CD4-positive, alpha-beta T cell treated with Interleukin-2 at 100 ng/mL for 4 hours (primary cell): ENCODE data around the gene OBSCN.

Experiments
- DNase-seq: peaks from one replicate; pipeline ENCODE4 v3.0.0-alpha.2; 2020; ENCODE audit warnings: low spot score

Gene OBSCN

DNA sequence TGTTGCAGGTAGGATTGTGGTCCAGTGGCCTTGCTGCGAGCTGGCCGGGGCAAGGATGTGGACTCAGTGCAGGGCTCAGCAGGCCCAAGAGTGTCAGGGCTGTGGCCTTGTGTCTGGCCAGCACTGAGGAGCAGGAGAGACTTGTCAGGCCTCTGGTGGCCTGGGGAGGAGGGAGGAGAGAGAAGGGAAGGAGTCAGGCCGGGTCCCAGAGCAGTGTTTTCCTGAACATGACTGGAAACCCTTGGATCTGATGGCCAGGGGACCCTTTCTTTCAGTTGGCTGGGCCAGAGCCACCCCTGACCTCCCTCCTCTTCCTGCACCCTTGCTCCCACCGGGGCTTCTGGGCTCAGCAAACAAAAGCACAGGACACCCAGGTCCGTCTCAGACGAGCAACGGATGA, 37.2 kb upstream of the OBSCN start:
- no peak for DNase-seq

DNA sequence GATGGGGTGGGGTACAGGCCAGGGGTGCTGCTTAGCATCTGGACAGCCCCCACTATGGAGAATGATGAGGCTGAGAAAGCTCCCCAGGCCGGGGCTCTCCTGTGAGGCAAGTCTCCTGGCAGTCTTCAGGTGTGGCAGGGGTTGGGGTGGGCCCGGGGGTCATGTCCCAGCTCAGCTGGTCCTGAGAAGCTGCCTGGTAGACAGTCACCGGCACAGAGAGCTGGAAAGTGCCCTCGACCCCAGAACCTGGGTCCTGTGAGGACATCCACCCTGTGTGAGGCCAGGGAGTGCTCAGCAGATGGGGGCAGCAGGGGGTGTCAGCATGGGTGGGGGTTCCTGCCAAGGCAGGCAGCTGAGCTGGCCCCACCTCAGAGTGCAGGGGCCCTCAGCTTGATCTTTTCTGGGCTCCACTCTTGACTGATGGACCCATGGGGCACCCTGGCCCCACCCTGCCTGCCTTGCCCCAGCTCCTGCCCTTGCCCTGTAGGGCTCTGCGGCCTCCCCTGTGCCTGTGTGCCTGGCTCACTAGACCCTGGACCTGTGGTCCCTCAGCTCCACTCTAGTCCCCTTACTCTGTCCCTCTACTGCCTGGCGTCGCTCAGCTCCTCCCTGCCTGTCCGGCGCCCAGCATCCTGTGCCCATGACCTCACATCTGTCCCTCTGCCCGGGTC, 36.5 kb upstream of the OBSCN start:
- DNase-seq = no peak

DNA sequence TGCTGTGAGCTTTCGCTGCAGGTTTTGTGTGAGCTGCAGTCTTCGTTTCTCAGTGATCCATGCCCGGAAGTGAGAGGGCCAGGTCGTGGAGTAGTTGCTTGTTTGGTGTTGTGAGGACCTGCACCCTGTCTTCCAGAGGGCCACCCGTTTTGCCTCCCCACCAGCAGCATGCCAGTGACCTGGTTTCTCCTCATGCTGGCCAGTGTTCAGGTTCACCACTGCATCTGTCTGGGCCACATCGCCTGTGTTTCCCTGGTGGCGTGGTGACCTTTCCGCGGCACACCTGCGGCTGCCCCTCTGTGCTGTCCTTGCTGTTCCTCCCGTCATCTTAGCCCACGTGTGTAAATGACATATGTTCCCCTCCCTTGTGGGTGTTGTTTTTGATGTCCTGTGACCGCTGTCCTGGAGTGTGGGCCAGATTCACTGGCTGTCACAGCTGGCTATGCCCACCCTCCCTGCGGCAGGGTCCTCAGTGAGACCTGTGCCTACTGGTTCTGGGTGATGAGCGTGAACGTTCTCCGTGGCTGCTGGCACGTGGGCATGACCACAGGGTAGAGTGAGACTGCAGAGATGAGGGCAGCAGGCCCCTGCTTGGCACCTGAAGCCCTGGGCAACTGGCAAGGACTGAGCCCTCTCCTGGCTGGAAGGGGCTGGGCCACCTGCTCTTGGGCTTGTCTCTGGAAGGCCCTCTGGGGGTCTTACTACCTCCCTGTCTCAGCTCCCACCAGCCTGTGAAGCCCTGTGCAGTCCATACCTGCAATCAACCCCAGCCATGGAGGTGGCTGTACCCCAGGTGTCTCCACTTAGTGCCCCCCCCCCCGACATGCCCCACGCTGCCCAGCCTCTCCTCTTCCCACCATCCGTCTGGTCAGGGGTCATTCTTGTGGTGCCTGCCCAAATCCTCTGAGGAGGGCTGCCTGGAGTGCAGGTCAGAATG, 35.0 kb upstream of the OBSCN start:
- DNase-seq = no peak

DNA sequence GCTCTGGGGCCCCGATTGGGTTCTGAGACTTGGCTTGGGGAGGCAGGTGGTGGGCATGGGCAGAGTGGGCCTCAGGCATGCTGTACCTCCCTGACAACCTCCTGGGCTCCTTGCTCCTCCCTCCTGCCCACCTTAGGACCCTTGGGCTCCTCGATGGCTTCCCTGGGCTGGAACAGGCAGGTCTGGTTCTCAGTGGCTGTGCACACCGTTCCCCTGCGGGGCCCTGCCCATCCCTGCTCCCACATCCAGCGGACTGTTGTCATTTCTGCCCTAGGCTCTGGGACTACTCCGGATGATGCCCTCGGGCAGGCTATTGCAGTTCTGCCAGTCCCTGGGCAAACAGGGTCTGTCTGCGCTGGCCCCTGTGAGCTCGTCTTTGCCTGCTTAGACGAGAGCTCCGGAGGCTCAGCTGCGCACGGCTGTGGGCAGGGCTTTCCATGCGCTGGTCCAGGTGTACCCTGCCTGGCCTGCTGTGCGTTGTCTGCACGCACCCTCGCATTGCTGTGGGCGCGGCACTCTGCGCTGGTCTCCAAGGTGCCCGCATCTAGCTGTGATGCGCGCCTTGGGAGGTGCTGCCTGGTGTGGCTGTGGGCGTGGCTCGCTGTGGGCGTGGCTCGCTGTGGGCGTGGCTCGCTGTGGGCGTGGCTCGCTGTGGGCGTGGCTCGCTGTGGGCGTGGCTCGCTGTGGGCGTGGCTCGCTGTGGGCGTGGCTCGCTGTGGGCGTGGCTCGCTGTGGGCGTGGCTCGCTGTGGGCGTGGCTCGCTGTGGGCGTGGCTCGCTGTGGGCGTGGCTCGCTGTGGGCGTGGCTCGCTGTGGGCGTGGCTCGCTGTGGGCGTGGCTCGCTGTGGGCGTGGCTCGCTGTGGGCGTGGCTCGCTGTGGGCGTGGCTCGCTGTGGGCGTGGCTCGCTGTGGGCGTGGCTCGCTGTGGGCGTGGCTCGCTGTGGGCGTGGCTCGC, 34.0 kb upstream of the OBSCN start:
- peak; percentile 14 for DNase-seq

DNA sequence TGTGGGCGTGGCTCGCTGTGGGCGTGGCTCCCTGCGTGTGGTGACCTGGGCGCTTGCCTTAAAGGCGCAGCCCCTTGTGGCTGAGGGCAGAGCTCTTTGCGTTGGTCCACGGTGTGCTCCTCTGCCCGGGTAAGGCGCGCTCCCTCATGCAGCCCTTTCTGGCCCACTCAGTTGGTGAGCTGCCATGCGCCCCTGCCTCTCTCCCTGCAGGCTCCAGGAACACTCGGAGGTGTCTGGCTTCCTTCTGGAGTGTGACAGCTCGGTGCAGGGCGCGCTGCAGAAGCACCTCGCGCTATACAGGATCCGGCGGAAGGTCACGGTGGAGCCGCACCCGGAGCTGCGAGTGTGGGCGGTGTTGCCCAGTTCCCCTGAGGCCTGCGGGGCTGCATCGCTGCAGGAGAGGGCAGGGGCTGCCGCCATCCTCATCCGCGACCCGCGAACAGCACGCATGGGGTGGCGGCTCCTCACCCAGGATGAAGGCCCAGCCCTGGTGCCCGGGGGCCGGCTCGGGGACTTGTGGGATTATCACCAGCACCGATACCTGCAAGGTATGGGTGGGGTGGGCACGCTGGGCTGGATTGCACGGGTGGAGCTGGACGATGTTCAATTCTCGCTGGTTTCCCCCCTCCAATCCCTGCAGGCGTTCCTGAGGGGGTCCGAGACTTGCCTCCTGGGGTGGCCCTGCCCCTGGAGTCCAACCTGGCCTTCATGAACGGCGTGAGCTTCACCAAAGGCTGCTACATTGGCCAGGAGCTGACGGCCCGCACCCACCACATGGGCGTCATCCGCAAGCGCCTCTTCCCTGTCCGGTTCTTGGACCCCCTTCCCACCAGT, 33.1 kb upstream of the OBSCN start:
- DNase-seq = peak; percentile 20

DNA sequence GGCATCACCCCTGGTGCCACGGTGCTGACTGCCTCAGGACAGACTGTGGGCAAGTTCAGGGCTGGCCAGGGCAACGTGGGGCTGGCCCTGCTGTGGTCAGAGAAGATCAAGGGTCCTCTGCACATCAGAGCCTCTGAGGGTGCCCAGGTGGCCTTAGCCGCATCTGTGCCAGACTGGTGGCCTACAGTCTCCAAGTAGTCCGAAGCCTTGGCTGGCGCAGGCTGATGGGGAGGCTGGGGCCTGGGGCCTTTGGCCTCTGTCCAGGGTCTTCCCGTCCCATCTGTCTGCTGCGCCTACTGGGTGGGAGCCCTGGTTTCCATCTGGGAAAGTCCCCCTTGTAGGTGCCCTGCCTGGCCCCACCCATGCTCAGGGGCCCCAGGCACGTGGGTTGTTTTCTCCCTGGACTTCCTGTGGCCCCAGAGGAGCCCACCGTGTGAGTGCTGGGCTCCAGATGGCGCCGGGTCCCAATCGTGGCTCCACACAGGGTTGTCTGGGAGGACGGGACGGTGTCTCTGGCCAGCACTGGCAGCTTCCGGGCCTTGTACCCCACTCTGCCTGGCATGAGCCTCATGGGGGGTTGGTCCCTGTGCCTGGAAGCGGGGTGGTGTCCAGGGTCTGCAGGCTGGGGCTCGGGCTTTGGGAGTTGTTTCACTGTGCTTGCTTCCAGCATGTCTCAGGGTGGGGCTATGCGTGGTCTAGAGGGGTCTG, 32.4 kb upstream of the OBSCN start:
- no peak for DNase-seq

DNA sequence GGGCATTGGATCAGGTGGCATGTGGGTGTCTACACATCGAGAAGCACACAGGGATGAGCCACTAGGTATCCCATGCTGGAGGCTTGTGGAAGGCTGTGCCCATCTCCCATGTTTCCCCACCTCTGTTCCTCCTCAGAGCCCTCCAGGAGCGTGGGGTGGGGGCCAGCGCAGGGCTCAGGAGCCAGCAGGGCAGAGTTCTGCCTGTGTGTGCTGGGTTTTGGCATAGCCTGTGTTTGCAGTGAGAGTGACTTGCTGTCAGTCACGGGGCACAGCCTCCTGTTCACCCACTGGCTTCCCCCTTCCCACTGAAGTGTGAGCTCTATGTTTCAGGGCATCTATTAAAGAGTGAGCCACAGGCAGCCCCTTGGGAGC, 31.8 kb upstream of the OBSCN start:
- DNase-seq = no peak

DNA sequence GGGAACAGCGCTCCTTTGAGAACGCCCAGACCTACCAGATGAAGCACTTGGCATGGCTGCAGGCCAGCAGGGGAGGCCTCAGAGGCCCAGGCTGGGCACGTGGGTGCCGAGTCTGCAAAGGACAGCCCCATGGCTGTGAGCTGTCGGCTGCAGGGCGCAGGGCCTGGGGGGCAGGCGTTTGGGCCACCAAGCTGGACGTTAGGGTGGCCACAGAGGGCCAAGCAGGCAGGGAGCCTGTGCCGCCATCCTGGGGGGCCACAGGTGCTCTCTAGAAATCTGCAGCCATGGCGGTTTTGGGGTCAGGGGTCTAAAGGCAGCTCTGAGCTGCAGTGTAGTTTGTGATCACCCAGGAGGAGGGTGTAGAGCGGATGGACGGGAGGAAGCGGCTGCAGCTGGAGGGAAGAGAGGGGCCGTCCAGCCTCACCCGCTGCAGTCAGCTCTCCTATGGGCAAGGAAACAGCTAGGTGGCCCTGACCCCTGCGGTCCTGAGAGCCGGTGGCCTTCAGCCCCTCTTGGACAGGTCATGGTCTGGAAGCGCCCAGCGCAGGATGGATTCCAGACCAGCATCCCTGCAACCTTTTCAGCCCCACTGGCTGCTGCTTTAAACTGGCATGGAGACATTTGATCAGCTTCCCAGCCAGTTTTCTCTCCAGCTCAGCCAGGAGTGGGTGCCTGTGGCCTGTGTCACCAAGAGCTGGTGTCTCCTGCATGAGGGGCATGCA, 31.2 kb upstream of the OBSCN start:
- no peak for DNase-seq

DNA sequence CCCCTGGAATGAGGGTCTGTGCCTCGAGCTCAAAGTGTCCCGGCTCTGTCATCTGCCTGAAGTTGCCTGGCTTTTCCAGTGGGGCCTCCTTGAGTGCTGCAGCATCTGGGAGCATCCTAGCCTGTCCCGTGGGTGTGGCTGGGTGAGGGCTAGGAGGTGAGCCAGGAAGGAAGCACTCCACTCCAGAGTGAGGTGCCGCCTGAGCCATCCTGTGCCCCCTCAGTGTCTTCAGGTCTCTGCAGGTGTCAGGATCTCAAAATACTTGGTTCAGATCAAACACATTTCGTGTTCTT, 30.7 kb upstream of the OBSCN start:
- DNase-seq = no peak

DNA sequence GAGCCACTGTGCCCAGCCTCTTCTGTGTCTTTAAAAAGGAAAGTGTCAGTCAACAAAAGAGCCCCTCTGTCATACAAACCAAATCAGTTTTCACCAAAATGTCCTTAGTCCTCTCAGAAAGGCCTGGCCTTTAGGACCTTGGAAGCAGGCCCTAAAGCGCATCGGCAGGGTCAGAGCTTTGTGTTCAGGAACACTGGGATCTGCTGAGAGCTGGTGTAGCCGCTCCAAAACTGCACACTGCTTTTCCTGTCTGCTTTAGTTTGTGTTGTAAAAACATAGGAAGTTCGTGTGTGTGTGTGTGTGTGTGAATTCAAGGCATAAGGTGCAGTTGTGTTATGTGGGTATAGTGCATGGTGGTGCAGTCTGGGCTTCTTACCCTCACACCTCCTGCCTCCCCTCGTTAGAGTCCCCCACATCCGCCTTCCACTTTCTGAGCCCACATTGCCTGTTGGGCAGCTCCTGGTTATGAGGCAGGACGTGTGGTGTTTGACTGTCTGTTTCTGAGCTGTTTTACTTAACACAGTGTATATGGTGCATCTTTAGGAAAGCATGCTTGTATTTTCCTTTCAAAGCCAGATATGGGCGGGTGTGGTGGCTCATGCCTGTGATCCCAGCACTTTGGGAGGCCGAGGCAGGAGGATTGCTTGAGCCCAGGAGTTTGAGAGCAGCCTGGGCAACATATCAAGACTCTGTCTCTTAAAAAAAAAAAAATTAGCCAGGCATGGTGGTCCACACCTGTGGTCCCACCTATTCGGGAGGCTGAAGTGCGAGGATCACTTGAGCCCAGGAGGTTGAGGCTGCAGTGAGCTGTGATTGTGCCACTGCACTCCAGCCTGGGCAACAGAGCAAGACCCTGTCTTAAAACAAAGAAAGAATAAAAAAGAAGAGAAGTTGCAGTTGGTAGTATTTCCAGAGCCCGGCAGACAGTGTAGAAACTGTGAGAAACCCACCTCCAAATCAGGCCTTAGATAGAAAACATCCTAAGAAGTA, 29.8 kb upstream of the OBSCN start:
- DNase-seq = no peak

DNA sequence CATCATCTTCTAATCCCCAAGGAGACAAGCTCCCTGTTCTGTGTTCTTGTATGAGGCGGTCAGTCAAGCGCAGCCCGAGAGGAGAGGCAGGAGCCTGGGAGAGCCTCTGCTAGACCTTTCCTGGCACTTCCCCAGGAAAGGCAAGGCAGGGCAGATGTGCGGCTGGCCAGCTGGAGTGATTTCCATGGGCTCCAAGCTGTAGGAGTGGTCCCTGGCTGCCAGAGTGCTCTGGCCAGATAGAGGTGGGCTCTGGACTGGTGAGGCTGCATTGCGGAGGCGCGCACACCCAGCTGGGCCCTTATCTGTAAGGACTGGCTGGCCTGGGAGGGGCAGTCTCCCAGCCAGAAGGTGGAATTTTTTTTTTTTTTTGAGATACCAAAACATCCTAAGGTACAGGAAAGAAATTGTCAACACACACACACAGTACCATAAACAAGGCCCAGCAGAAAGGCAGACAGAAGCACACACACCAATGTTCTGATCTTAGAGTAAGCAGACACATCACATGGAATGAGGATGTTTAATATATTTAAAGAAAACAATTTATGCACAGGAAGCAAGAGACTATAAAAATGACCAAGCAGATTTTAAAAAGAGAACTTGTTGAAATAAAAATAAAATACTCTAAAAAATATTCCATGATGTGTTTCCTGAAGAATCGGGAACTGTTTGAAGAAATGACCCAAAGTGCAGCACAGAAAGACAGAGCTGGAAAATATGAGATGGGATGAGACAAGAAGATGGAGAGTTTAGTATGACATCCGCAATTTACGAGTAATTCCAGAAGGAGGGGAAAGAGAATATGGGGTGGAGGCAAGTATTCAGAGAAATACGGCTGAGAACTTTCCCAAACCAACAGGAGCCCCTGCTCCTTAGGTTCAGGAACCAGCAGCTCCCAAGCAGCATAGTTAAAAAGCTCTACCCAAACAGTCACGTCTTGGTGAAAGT, 28.8 kb upstream of the OBSCN start:
- no peak for DNase-seq

DNA sequence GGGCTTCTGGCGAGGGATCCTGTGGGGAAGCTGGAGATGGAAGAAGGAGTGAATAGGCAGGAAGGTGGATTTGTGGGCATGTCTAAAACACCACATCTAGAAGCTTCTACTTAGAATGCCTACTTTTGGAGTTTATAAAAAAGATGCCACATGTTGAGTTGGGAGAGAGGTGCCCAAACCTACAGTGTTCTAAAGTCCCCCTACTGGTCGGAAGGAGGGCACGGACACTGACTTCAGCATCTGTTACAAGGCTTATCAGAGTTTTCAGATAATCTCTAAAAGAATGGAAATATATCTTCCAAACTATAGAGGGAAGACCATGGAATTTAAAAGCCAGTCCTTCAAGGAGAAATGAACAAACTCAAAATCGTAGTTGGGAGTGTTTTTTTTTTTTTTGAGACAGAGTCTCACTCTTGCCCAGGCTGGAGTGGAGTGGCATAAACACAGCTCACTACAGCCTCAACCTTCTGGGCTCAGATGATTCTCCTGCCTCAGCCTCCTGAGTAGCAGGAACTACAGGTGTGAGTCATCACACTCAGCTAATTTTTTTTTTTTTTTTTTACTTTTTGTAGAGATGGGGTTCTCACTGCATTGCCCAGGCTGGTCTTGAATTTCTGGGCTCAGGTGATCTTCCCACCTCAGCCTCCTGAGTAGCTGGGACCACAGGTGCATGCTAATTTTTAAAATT, 27.4 kb upstream of the OBSCN start:
- no peak for DNase-seq

DNA sequence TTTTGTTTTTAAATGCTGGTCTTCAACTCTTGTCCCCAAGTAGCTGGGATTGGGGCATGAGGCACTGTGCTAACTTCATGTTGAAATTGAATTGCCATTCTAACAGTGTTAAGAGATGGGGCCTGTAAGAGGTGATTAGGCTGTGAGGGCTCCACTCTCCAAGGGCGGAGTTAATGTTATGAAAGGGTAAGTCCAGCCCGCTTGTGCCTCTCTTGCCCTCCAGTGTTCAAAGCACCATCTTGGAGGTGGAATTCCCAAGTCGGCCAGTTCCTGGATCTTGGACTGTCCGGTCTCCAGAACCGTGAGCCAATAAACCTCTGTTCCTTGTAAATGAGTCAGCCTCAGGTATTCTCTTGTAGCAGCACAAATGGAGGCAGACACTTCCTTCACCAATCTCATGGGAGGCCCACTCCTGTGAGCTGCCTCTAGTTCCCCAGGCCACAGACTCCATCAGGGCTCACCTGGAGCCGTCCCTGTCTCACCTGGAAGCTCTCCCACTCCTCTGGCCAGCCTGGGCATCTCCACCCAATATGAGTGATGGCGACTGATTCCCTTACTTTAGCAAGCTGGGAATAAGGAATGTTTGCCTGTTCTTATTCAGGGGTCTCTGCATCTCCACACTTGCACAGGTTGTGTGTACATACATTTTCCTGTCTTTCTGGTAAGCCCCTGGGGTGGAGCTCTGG, 26.7 kb upstream of the OBSCN start:
- DNase-seq = no peak

DNA sequence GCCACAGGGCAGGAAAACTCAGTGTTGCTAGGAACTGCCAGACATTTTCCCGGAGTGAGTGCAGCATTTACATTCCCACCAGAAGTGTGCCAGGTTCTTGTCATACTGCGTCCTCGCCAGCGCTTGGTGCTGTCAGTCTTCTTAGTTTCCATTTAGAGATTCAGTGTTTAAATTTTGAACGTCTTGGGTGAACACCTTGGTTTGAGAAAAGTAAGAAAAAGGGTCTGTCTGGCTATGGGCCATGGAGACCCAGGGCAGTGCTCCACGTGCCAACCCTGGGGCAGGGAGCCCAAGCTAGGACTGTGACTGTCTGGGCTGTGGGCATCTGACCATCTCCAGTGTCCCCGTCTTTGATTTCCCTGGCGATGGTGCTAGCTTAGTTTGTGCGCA, 26.2 kb upstream of the OBSCN start:
- DNase-seq = no peak

DNA sequence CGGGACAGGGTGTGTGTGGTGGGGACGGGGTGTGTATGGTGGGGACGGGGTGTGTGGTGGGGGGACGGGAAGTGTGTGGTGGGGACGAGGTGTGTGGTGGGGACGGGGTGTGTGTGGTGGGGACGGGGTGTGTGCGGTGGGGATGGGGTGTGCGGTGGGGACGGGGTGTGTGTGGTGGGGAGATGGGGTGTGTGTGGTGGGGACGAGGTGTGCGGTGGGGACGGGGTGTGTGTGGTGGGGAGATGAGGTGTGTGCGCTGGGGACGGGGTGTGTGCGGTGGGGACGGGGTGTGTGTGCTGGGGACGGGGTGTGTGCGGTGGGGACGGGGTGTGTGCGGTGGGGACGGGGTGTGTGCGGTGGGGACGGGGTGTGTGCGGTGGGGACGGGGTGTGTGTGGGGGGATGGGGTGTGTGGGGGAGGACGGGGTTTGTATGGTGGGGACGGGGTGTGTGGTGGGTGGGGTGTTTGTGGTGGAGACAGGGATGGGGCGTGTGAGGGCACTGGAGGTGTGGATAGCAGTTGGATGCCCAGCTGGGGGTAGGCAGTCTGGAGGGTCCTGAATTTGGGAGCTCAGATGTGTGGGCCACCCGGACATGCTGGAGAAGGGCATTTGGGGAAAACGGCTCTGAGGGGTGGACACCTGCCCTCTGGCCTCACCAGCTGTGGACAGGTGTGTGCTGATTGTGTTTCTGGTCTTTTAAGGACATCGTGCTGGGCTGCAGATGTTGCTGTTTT, 25.4 kb upstream of the OBSCN start:
- DNase-seq = no peak

DNA sequence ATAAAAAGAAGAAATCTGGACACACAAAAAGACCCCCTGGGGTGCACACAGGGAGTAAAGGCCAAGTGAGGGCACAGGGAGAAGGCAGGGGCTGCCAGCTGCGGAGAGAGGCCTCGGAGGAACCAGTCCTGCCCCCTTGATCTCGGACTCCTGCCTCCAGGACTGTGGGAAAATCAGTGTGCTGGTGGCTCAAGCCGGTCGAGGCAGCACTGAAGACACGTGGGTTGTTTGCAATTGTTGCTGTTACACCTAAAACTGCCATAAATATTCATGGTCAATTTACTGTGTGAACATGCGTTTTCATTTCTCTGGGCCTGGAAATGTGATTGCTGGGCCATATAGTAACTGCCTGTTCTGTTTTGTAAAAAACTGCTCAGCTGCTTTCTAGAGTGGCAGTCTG, 23.7 kb upstream of the OBSCN start:
- no peak for DNase-seq
